SIG-M5 (cell line): ENCODE results near the gene ELAVL3.
"Not testable (repeated sequence)": the region's sequence is repeated elsewhere in the genome, so short reads cannot be mapped to it uniquely, and the experiment has no call there.

Source experiments
- DNase-seq: peaks from one replicate; lab custom pipeline; 2025; lab: John Stamatoyannopoulos, UW

ELAVL3 gene

GRCh38 chr19:11406703-11407236 lies 74.1 kb downstream of the ELAVL3 start:
- DNase-seq = not testable (repeated sequence)

GRCh38 chr19:11405846-11406643 lies 74.8 kb downstream of the ELAVL3 start:
- DNase-seq = no peak

- no peak for DNase-seq
Observed at GRCh38 chr19:11404588-11405222, 76.1 kb downstream of the ELAVL3 start.

- DNase-seq = no peak
Observed at GRCh38 chr19:11401808-11402543, 78.9 kb downstream of the ELAVL3 start.
